ENCODE data around the gene EHMT1. TPM values are rescaled to one million over a fixed set of nuclear protein-coding genes. Genes with fewer than 3 reads are reported as not detected.

The EHMT1 gene
- total and polyA plus RNA-seq, 10 of the 15 experiments (the other 5 are each of a cell fraction or from before 2014, with no cell fraction given), result 2.9 to 100 (median 48.1) TPM

DNA sequence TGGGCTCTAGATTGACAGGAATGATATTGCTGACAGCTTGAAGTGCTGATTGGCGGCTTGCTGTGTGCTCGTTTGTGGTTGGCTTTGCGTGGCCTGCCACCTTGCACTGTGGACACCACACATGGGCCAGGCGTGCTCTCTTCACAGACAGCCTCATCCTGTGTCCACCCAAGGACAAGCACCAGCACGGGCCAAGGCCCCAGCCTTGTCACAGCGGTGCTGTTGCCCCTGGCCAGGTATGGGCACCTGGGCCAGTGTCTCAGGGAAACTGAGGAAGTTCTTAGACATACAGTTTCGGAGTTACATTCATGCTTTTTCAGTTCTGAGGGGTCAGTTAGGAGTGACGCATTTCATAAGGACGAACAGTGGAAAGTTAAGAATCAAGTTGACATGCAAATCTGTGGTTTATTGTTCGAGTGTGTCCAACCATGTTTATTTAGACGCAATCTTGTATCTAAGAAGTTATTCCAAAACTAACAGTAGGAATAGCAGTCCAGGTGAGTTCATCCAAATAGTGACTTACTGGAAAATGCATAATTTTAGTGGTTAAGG, 125.9 kb downstream of the EHMT1 start (continued):
- TF ChIP-seq, protein P1, sequence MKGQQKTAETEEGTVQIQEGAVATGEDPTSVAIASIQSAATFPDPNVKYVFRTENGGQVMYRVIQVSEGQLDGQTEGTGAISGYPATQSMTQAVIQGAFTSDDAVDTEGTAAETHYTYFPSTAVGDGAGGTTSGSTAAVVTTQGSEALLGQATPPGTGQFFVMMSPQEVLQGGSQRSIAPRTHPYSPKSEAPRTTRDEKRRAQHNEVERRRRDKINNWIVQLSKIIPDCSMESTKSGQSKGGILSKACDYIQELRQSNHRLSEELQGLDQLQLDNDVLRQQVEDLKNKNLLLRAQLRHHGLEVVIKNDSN (IDR thresholded peaks at IDR 0.05; ENCODE audit: borderline replicate concordance, extremely low read length, insufficient read depth, low read depth, low read length), result no peak
- TF ChIP-seq E4F1 (IDR thresholded peaks at IDR 0.05; ENCODE audit: borderline replicate concordance, partially characterized antibody) (no peak), CBX3 (IDR thresholded peaks at IDR 0.05; ENCODE audit: borderline replicate concordance, low read depth) (no peak), MLLT1 (IDR thresholded peaks at IDR 0.05) (no peak), EED (IDR thresholded peaks at IDR 0.05; ENCODE audit: low read depth) (no peak), ZNF622 (IDR thresholded peaks at IDR 0.05) (no peak), HDGF (IDR thresholded peaks at IDR 0.05) (peak; percentile 74; the same call in 1 of the 2 replicates), RAD21 (IDR thresholded peaks at IDR 0.05; ENCODE audit: insufficient read depth, low read depth, low read length) (no peak), SPI1 (IDR thresholded peaks at IDR 0.05; ENCODE audit: borderline replicate concordance, insufficient read depth, low read depth, low read length) (no peak), STAT1 (conservative IDR thresholded peaks at IDR 0.05) (no peak)
- TF ChIP-seq, protein P2, sequence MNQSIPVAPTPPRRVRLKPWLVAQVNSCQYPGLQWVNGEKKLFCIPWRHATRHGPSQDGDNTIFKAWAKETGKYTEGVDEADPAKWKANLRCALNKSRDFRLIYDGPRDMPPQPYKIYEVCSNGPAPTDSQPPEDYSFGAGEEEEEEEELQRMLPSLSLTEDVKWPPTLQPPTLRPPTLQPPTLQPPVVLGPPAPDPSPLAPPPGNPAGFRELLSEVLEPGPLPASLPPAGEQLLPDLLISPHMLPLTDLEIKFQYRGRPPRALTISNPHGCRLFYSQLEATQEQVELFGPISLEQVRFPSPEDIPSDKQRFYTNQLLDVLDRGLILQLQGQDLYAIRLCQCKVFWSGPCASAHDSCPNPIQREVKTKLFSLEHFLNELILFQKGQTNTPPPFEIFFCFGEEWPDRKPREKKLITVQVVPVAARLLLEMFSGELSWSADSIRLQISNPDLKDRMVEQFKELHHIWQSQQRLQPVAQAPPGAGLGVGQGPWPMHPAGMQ (IDR thresholded peaks at IDR 0.05; ENCODE audit: borderline replicate concordance), result no peak
- TF ChIP-seq, protein P3, sequence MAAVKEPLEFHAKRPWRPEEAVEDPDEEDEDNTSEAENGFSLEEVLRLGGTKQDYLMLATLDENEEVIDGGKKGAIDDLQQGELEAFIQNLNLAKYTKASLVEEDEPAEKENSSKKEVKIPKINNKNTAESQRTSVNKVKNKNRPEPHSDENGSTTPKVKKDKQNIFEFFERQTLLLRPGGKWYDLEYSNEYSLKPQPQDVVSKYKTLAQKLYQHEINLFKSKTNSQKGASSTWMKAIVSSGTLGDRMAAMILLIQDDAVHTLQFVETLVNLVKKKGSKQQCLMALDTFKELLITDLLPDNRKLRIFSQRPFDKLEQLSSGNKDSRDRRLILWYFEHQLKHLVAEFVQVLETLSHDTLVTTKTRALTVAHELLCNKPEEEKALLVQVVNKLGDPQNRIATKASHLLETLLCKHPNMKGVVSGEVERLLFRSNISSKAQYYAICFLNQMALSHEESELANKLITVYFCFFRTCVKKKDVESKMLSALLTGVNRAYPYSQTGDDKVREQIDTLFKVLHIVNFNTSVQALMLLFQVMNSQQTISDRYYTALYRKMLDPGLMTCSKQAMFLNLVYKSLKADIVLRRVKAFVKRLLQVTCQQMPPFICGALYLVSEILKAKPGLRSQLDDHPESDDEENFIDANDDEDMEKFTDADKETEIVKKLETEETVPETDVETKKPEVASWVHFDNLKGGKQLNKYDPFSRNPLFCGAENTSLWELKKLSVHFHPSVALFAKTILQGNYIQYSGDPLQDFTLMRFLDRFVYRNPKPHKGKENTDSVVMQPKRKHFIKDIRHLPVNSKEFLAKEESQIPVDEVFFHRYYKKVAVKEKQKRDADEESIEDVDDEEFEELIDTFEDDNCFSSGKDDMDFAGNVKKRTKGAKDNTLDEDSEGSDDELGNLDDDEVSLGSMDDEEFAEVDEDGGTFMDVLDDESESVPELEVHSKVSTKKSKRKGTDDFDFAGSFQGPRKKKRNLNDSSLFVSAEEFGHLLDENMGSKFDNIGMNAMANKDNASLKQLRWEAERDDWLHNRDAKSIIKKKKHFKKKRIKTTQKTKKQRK (IDR thresholded peaks at IDR 0.05; ENCODE audit: low read depth, low read length), result no peak

Data from GM12878 (cell line).